CD4-positive, alpha-beta T cell treated with Interleukin-6 for 4 hours (primary cell): ENCODE measurements around the gene FMN1.

ENCODE experiments used
- DNase-seq: peaks from one replicate; pipeline ENCODE4 v3.0.0-alpha.2; 2020; ENCODE audit warnings: mixed read lengths

Gene FMN1

GRCh38 chr15:33194704-33195670 is at the start of gene FMN1:
Gene FMN1, minus strand, starts transcription at chr15:33194714. Its CDS starts 39,800 bp downstream, at chr15:33154914.
- peak; percentile 95 for DNase-seq

GRCh38 chr15:33243869-33244268 is 49.4 kb upstream of the FMN1 start:
- DNase-seq, result no peak

GRCh38 chr15:33243393-33243792 is 48.9 kb upstream of the FMN1 start:
- no peak for DNase-seq

GRCh38 chr15:33242669-33243191 is 48.2 kb upstream of the FMN1 start:
- no peak for DNase-seq

GRCh38 chr15:33242165-33242564 is 47.7 kb upstream of the FMN1 start:
- no peak for DNase-seq

- DNase-seq, result no peak
Observed at GRCh38 chr15:33236841-33237509, 42.5 kb upstream of the FMN1 start.

GRCh38 chr15:33234020-33234461 is 39.5 kb upstream of the FMN1 start:
- DNase-seq, result peak; percentile 15

GRCh38 chr15:33226559-33227181 is 32.2 kb upstream of the FMN1 start:
- DNase-seq, result peak; percentile 79

- DNase-seq, result no peak
Observed at GRCh38 chr15:33218071-33218491, 23.6 kb upstream of the FMN1 start.

- DNase-seq, result no peak
Observed at GRCh38 chr15:33215941-33216872, 21.7 kb upstream of the FMN1 start.

GRCh38 chr15:33211176-33211808 is 16.8 kb upstream of the FMN1 start:
- DNase-seq, result no peak

- no peak for DNase-seq
Observed at GRCh38 chr15:33209575-33210481, 15.3 kb upstream of the FMN1 start.

GRCh38 chr15:33207646-33208045 is 13.1 kb upstream of the FMN1 start:
- no peak for DNase-seq

- no peak for DNase-seq
Observed at GRCh38 chr15:33206366-33206765, 11.9 kb upstream of the FMN1 start.

GRCh38 chr15:33204926-33205325 is 10.4 kb upstream of the FMN1 start:
- no peak for DNase-seq

GRCh38 chr15:33204087-33204486 is 9.6 kb upstream of the FMN1 start:
- no peak for DNase-seq

- DNase-seq, result peak; percentile 75
Observed at GRCh38 chr15:33201491-33202231, 7.1 kb upstream of the FMN1 start.

GRCh38 chr15:33200903-33201302 is 6.4 kb upstream of the FMN1 start:
- DNase-seq, result no peak

GRCh38 chr15:33200444-33200843 is 5.9 kb upstream of the FMN1 start:
- no peak for DNase-seq

- no peak for DNase-seq
Observed at GRCh38 chr15:33198541-33198940, 4.0 kb upstream of the FMN1 start.
